HG03280 (cell line): ENCODE results near the gene C5.
"Not testable (repeated sequence)": the region's sequence is repeated elsewhere in the genome, so short reads cannot be mapped to it uniquely, and the experiment has no call there.

Experiments used
- ATAC-seq: cut with Tn5 transposase; IDR thresholded peaks from one replicate; pipeline ENCODE4 v1.9.1; 2021; ENCODE audit warnings: mild to moderate bottlenecking, moderate library complexity; ENCODE audit not compliant: unreplicated experiment

The C5 gene

GRCh38 chr9:121053544-121053943, 3.5 kb upstream of the C5 start:
- no peak for ATAC-seq

- no peak for ATAC-seq
Measured at GRCh38 chr9:121048618-121049017, 1.5 kb downstream of the C5 start.

GRCh38 chr9:121048175-121048574, 1.9 kb downstream of the C5 start:
- ATAC-seq, result no peak

- no peak for ATAC-seq
Measured at GRCh38 chr9:121038804-121039203, 11.3 kb downstream of the C5 start.

- no peak for ATAC-seq
Measured at GRCh38 chr9:121038362-121038761, 11.7 kb downstream of the C5 start.

- ATAC-seq, result not testable (repeated sequence)
Measured at GRCh38 chr9:121035717-121036116, 14.4 kb downstream of the C5 start.

DNA sequence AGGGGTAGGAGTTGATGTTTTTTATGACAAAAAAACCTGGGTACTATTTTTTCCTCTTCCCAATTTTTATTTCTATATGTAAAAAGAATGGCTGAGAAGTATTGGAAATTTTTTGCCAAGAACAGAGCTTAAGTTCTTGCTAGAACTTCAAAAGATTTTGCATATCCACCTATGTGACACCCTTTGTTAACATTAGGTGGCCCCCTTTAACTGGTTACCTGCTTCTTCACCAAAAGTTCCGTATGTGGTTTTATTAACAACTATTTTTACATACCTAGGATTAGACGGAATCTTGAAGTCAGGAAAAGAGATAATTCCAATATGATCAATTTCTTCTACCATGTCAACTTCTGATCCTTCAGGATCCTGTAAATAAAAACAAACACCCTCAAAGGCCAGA, 15.5 kb downstream of the C5 start:
- ATAC-seq, result no peak

DNA sequence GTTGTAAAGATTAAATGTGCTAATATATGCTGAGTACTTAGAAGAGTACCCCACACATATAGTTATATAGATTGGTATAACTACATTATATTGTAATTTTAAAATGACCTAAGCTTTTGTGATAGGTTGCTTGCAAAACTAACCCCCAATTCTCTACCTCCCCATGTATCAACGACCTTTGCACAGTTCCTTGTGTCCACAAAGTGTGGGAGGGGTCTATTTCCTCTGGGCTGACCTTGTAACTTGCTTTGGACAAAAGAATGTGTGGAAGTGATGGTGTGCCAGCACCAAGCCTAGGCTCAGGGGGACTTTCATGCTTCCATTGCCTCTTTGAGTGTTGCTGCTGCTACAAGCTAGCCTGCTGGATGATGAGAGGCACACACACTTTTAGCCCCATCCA, 20.6 kb downstream of the C5 start:
- no peak for ATAC-seq

DNA sequence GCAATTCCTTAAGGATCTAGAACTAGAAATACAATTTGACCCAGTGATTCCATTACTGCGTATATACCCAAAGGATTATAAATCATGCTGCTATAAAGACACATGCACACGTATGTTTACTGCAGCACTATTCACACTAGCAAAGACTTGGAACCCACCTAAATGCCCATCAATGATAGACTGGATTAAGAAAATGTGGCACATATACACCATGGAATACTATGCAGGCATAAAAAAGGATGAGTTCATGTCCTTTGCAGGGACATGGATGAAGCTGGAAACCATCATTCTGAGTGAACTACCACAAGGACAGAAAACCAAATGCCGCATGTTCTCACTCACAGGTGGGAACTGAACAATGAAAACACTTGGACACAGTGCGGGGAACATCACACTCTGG, 21.8 kb downstream of the C5 start:
- not testable (repeated sequence) for ATAC-seq

DNA sequence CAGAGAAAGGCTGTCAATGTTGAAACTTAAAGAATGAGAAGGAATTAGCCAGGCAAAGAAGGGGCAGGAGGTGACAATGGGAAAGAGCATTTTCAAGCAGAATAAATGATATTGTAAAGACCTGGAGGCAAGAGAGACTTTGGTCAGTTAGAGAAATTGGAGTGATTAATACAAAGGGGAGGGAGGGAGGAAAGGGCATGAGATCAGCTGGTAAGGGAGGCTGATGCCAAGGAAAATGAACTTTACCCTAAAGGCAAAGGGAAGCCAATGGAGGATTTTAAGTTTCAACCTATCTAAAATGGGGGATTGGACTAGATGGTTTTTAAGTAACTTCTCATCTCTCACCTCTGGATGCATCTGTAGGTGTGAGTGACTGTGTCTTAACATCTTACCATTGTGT, 23.3 kb downstream of the C5 start:
- no peak for ATAC-seq

DNA sequence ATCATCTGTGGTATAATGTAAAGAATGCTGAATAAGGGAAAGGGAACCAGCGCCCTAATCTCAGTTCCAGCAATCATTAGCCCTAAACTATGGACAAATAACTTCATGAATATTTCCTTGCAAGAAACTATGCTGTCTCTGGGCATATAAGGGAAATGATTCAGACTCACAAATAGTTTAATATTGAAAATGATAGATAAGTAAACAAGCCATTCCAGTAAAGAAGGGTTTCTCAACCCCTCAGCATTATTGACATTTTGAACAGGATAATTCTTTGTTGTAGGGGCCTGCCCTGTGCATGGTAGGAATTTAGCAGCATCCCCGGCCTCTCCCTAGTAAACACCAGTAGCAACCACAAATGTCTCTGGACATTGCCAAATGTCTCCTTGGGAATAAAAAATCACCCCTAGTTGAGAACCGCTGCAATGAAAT, 23.8 kb downstream of the C5 start:
- no peak for ATAC-seq

GRCh38 chr9:121024237-121024636, 25.8 kb downstream of the C5 start:
- no peak for ATAC-seq

- ATAC-seq, result no peak
Measured at GRCh38 chr9:121023064-121023463, 27.0 kb downstream of the C5 start.

GRCh38 chr9:121021301-121021700, 28.8 kb downstream of the C5 start:
- ATAC-seq, result no peak

DNA sequence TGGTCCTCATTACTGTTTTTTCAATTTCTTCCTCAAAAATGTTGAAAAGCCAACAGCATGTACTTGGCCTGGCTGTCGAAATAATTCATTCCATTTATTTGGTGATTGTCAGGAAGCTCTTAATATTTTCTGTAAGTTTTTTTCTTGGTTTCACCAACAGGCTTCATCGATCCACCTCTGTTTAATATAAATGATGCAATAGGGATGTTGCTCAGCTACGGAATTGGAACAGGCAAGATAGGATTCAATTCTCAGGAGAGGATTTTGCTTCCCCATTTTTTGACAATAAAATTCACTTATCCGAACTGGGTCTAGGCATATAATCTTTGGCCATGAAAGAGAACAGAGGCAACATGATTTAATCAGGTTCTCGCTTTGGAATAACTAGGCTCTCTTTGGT, 30.8 kb downstream of the C5 start:
- no peak for ATAC-seq

- no peak for ATAC-seq
Measured at GRCh38 chr9:121013911-121014310, 36.2 kb downstream of the C5 start.

DNA sequence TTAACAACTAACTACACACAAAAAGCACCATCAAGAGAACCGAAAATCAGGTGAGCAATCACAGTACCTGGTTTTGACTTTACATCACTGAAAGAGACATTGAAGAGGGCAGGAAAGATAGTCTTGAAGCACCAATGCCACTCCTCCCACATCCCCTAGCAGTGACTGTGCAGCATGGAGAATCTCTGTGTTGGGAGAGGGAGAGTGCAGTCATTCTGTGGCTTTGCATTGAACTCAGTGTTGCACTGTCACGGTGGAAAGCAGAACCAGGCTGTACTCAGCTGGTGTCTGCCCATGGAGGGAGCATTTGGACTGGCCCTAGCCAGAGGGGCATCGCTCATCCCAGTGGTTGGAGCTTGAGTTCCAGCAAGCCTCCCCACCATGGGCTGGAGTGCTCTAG, 40.4 kb downstream of the C5 start:
- no peak for ATAC-seq

GRCh38 chr9:120999317-120999716, 50.8 kb downstream of the C5 start:
- ATAC-seq, result no peak

DNA sequence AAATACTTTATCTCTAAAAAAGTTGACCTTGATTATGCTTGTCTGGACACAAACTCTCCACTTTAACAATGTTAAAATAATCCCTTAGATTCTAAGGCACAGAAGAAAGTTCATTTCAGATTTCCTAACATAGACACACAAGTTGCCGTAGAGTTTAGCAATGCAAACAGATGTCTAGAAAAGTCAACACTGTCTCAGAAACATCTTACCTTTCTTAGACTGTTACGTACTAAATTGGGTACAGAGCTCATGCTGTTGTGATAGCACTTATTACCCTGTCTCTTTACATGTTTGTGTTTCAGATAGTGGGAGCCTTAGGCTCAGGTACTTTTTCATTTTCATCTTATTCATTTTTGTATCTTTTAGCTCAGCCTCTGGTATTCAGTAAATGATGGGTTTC, 52.0 kb downstream of the C5 start:
- no peak for ATAC-seq

DNA sequence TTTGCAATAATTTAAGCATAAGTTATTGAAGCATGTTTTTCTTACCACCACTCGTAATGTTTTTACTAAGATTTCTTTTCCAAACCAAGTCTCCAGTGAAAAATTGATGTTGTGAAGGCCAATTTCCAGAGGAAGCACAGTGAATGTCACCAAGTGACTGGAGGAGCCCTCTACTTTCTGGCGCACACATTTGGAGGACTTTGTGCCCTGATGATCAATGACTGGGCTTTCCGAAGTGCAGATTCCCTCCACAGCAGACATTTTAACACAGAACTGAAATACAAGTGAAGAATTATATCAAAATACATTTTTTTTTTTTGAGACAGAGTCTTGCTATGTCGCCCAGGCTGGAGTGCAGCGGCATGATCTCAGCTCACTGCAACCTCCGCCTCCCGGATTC, 52.6 kb downstream of the C5 start:
- no peak for ATAC-seq

- ATAC-seq, result no peak
Measured at GRCh38 chr9:120996409-120996808, 53.7 kb downstream of the C5 start.

DNA sequence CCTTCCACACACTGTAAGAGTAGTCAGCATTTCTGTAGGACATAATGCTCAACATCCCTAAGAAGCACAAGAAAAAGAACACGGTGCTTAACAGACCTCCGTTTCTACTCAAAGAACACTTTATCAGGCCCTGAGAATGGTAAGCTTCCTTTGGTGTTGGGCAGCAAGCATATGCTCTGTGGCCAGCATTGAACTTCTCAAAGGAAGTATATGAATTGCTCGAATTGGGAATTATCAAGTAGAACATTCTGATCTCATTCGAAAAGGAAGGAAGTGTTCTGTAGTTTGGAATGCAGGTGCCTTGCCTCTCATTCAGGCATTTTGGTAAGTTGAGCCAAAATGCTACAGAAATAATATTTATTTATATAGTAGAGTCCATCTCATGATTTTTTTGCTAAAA, 61.0 kb downstream of the C5 start:
- ATAC-seq, result no peak

GRCh38 chr9:120985819-120986222, 64.3 kb downstream of the C5 start:
- ATAC-seq, result no peak

DNA sequence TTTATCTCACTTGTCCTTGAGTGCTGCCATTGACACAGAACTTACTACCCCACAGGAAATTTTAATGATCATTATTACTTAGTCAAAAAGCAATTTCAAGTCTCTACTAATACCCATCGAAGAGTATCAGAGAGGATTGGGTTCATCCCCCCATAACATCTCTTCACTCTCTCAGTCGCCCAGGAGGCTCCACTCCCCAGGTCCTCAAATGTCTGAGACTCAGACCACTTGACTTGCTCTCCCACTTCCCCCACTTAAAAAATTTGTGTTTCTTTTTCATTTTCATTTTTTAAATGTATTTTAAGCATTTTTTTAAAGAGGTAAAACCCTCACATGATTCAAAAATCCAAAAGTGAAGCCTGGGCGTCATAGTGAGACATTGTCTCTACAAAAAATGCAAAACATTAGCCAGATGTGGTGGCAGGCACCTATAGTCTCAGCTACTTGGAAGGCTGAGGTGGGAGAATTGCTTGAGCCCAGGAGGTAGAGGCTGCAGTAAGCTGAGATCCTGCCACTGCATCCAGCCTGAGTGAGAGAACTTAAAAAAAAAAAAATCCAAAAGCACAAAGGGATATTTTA, 66.7 kb downstream of the C5 start:
- ATAC-seq, result no peak
